Activated naive CD4-positive, alpha-beta T cell treated with anti-CD3 and anti-CD28 coated beads for 36 hours (primary cell): ENCODE measurements around the gene SNCAIP. TPM values are rescaled to one million over a fixed set of nuclear protein-coding genes. Genes with fewer than 3 reads are reported as not detected.

Experiments
- CTCF ChIA-PET: fragments of 350-600 bp; sonication (Branson Sonifier 250); formaldehyde crosslinking; loops from one replicate; lab custom pipeline; 2021; ENCODE audit warnings: antibody characterized with exemption; lab: Charles Lee
- DNase-seq: peaks from one replicate; pipeline ENCODE4 v3.0.0-alpha.2; 2020
- H3K27ac Mint-ChIP-seq: one replicate; pipeline ENCODE4 v1.8.0; 2021; ENCODE audit warnings: mild to moderate bottlenecking, mixed read lengths
- H3K27me3 Mint-ChIP-seq: one replicate; pipeline ENCODE4 v1.8.0; 2021; ENCODE audit warnings: low read depth, mixed read lengths
- H3K36me3 Mint-ChIP-seq: one replicate; pipeline ENCODE4 v1.8.0; 2021; ENCODE audit warnings: low read depth, mixed read lengths
- H3K4me1 Mint-ChIP-seq: one replicate; pipeline ENCODE4 v1.8.0; 2021; ENCODE audit warnings: low read depth, mixed read lengths
- H3K4me3 Mint-ChIP-seq: one replicate; pipeline ENCODE4 v1.8.0; 2021; ENCODE audit warnings: mild to moderate bottlenecking, moderate library complexity, mixed read lengths
- H3K9me3 Mint-ChIP-seq: one replicate; pipeline ENCODE4 v1.8.0; 2021; ENCODE audit warnings: mixed read lengths
- intact Hi-C: fragments of 100-400 bp; cut with micrococcal nuclease; formaldehyde crosslinking; loops from one replicate; pipeline ENCODE4 v1.15.1; 2023
- total RNA-seq, 2 experiments: library from RNA; stranded (reverse); gene quantifications; one replicate each; pipeline ENCODE4 v1.2.3, GENCODE V29; 2021

The SNCAIP gene
- total RNA-seq, 2 experiments from 2014 or later = not detected

GRCh38 chr5:122493091-122494021 is 181.3 kb downstream of the SNCAIP start:
- H3K4me3 Mint-ChIP-seq = no peak overlapping the region
- no peaks in the 10 kb centered on the region for H3K4me1 Mint-ChIP-seq
- no peaks in the 10 kb centered on the region for H3K36me3 Mint-ChIP-seq

GRCh38 chr5:122494109-122494508 is 182.1 kb downstream of the SNCAIP start:
- DNase-seq = no peak
- intact Hi-C loops = loop anchor here (5.0 kb wide), 1 partner anchor 302 kb away; no protein-coding TSS in a partner anchor
- Mint-ChIP-seq H3K9me3 (no peaks in the 10 kb centered on the region), H3K27ac (no peak overlapping the region), H3K4me1 (no peaks in the 10 kb centered on the region), H3K4me3 (no peak overlapping the region), H3K27me3 (peaks cover 3% of the 10 kb centered on the region), H3K36me3 (no peaks in the 10 kb centered on the region)
- CTCF ChIA-PET = interaction anchor here (0.6 kb wide), 1 partner anchor 166 kb away, joined by 6 read pairs; no protein-coding TSS in a partner anchor

More at GRCh38 chr5:122493091-122494021, 181.3 kb downstream of the SNCAIP start:
- intact Hi-C loops = loop anchor here (5.0 kb wide), 1 partner anchor 301 kb away; no protein-coding TSS in a partner anchor
- Mint-ChIP-seq H3K9me3 (no peaks in the 10 kb centered on the region), H3K27me3 (peaks cover 3% of the 10 kb centered on the region), H3K27ac (no peak overlapping the region)
- no peak for DNase-seq
- CTCF ChIA-PET = no interaction called here

GRCh38 chr5:122498163-122498562 is 186.1 kb downstream of the SNCAIP start:
- H3K27ac Mint-ChIP-seq = no peak overlapping the region
- CTCF ChIA-PET = interaction anchor here (0.7 kb wide), 1 partner anchor 31 kb away, joined by 5 read pairs; no protein-coding TSS in a partner anchor
- H3K9me3 Mint-ChIP-seq = no peaks in the 10 kb centered on the region
- no peaks in the 10 kb centered on the region for H3K36me3 Mint-ChIP-seq
- H3K4me3 Mint-ChIP-seq = no peak overlapping the region
- DNase-seq = no peak
- peaks cover 2% of the 10 kb centered on the region for H3K27me3 Mint-ChIP-seq
- no peaks in the 10 kb centered on the region for H3K4me1 Mint-ChIP-seq
- intact Hi-C loops = no loop called here

- Mint-ChIP-seq H3K9me3 (no peaks in the 10 kb centered on the region), H3K4me1 (no peaks in the 10 kb centered on the region), H3K27me3 (peaks cover 2% of the 10 kb centered on the region), H3K27ac (no peak overlapping the region), H3K36me3 (no peaks in the 10 kb centered on the region), H3K4me3 (no peak overlapping the region)
- intact Hi-C loops = no loop called here
- no peak for DNase-seq
- CTCF ChIA-PET = no interaction called here
These were observed 187.5 kb downstream of the SNCAIP start for GRCh38 chr5:122499585-122499984.

- intact Hi-C loops = no loop called here
These were observed 188.4 kb downstream of the SNCAIP start for GRCh38 chr5:122500245-122501088.

GRCh38 chr5:122501089-122501435 is 189.0 kb downstream of the SNCAIP start:
- Mint-ChIP-seq H3K4me3 (no peak overlapping the region), H3K27ac (no peak overlapping the region), H3K27me3 (peaks cover 2% of the 10 kb centered on the region), H3K9me3 (no peaks in the 10 kb centered on the region), H3K36me3 (no peaks in the 10 kb centered on the region), H3K4me1 (no peaks in the 10 kb centered on the region)
- no peak for DNase-seq
- intact Hi-C loops = no loop called here
- CTCF ChIA-PET = no interaction called here

More at GRCh38 chr5:122500245-122501088, 188.4 kb downstream of the SNCAIP start:
- H3K36me3 Mint-ChIP-seq = no peaks in the 10 kb centered on the region
- no peaks in the 10 kb centered on the region for H3K4me1 Mint-ChIP-seq
- H3K27ac Mint-ChIP-seq = no peak overlapping the region
- CTCF ChIA-PET = no interaction called here
- H3K4me3 Mint-ChIP-seq = no peak overlapping the region
- no peaks in the 10 kb centered on the region for H3K9me3 Mint-ChIP-seq
- peaks cover 2% of the 10 kb centered on the region for H3K27me3 Mint-ChIP-seq
- DNase-seq = peak; percentile 10

GRCh38 chr5:122507045-122507444 is 195.0 kb downstream of the SNCAIP start:
- intact Hi-C loops = no loop called here
- Mint-ChIP-seq H3K4me1 (no peaks in the 10 kb centered on the region), H3K27ac (no peak overlapping the region), H3K9me3 (no peaks in the 10 kb centered on the region), H3K36me3 (no peaks in the 10 kb centered on the region), H3K27me3 (peaks cover 2% of the 10 kb centered on the region), H3K4me3 (no peak overlapping the region)
- no peak for DNase-seq
- CTCF ChIA-PET = no interaction called here

- H3K9me3 Mint-ChIP-seq = no peaks in the 10 kb centered on the region
- H3K27ac Mint-ChIP-seq = no peak overlapping the region
- intact Hi-C loops = no loop called here
These were observed 195.5 kb downstream of the SNCAIP start for GRCh38 chr5:122507581-122507980.

GRCh38 chr5:122508623-122509022 is 196.6 kb downstream of the SNCAIP start:
- intact Hi-C loops = no loop called here
- Mint-ChIP-seq H3K4me1 (no peaks in the 10 kb centered on the region), H3K27me3 (peaks cover 2% of the 10 kb centered on the region), H3K36me3 (no peaks in the 10 kb centered on the region), H3K27ac (no peak overlapping the region), H3K9me3 (no peaks in the 10 kb centered on the region), H3K4me3 (no peak overlapping the region)
- DNase-seq = no peak
- CTCF ChIA-PET = no interaction called here

More at GRCh38 chr5:122507581-122507980, 195.5 kb downstream of the SNCAIP start:
- Mint-ChIP-seq H3K27me3 (peaks cover 2% of the 10 kb centered on the region), H3K4me3 (no peak overlapping the region), H3K4me1 (no peaks in the 10 kb centered on the region), H3K36me3 (no peaks in the 10 kb centered on the region)
- CTCF ChIA-PET = no interaction called here
- DNase-seq = no peak

Other genes starting within 250 kb of the SNCAIP start
- gene LOX, start 234.0 kb upstream of the SNCAIP start, total RNA-seq = not detected
- gene ZNF474, start 182.7 kb upstream of the SNCAIP start, total RNA-seq = not detected